A673 (cell line): ENCODE results near the gene NEGR1. TPM values are rescaled to one million over a fixed set of nuclear protein-coding genes. Genes with fewer than 3 reads are reported as not detected.

ENCODE experiments used
- BruUV-seq: library from RNA; stranded (reverse); fragments of 400-500 nt; replicated peaks from 2 replicates; lab custom pipeline; 2021; lab: Mats Ljungman, UMichigan
- CTCF ChIA-PET: fragments of 300-600 bp; sonication (Branson Sonifier 250); formaldehyde crosslinking; loops from one replicate; lab custom pipeline; 2022; ENCODE audit warnings: antibody characterized with exemption; lab: Charles Lee
- POLR2A ChIA-PET: fragments of 300-600 bp; sonication (Branson Sonifier 250); formaldehyde crosslinking; loops from one replicate; lab custom pipeline; 2022; ENCODE audit warnings: antibody characterized with exemption; ENCODE audit not compliant: low non-redundant PET; lab: Charles Lee
- DNase-seq: peaks from one replicate; pipeline ENCODE4 v3.0.0-alpha.2; 2015; ENCODE audit warnings: low spot score
- H3K27ac ChIP-seq: fragments of 200-600 bp; sonication (generic); 2 replicates; pipeline ENCODE4 v1.5.1; 2016; ENCODE audit warnings: mixed run types, low read depth, mild to moderate bottlenecking, mixed read lengths, antibody characterized with exemption, low read length; ENCODE audit not compliant: poor library complexity, severe bottlenecking
- H3K27me3 ChIP-seq: fragments of 200-600 bp; sonication (generic); replicated peaks from 2 replicates; pipeline ENCODE4 v1.6.1; 2017; ENCODE audit warnings: mixed run types, low read depth, mild to moderate bottlenecking, mixed read lengths, antibody characterized with exemption, low read length; ENCODE audit not compliant: insufficient read depth, poor library complexity
- H3K36me3 ChIP-seq: fragments of 200-600 bp; sonication (generic); 2 replicates; pipeline ENCODE4 v1.6.1; 2016; ENCODE audit warnings: mixed run types, mild to moderate bottlenecking, mixed read lengths, antibody characterized with exemption, low read length; ENCODE audit not compliant: insufficient read depth, poor library complexity, severe bottlenecking
- H3K4me1 ChIP-seq: fragments of 200-600 bp; sonication (generic); 2 replicates; pipeline ENCODE4 v1.6.1; 2017; ENCODE audit warnings: mixed run types, mild to moderate bottlenecking, mixed read lengths, antibody characterized with exemption, low read length; ENCODE audit not compliant: insufficient read depth, poor library complexity, severe bottlenecking
- H3K4me3 ChIP-seq: fragments of 200-600 bp; sonication (generic); 2 replicates; pipeline ENCODE4 v1.5.1; 2016; ENCODE audit warnings: low read depth, mixed run types, mild to moderate bottlenecking, mixed read lengths, low read length; ENCODE audit not compliant: poor library complexity, severe bottlenecking
- H3K9me3 ChIP-seq: fragments of 200-600 bp; sonication (generic); 2 replicates; pipeline ENCODE4 v1.6.1; 2016; ENCODE audit warnings: mixed run types, low read depth, mild to moderate bottlenecking, mixed read lengths, antibody characterized with exemption, low read length; ENCODE audit not compliant: poor library complexity, severe bottlenecking
- EZH2 ChIP-seq: fragments of 200-600 bp; sonication (generic); IDR thresholded peaks from 2 replicates; pipeline ENCODE4 v1.6.1; 2017; ENCODE audit warnings: borderline replicate concordance, low read depth, mild to moderate bottlenecking, mixed read lengths, antibody characterized with exemption, low read length; ENCODE audit not compliant: poor library complexity, severe bottlenecking
- intact Hi-C: fragments of 100-400 bp; cut with micrococcal nuclease; formaldehyde crosslinking; loops from one replicate; pipeline ENCODE4 v1.10.0; 2022; ENCODE audit not compliant: unreplicated experiment
- total RNA-seq: library from RNA; stranded (reverse); gene quantifications from 2 replicates; pipeline ENCODE4 v1.2.3, GENCODE V29; 2021
- TF ChIP-seq, protein P1 (sequence below): fragments of 300-800, 200-600 bp; sonication (generic); conservative IDR thresholded peaks from 2 replicates; pipeline ENCODE4 v1.5.1; 2017; ENCODE audit warnings: low read depth, mild to moderate bottlenecking, antibody characterized with exemption, low read length, moderate library complexity, mixed read lengths

NEGR1 gene
- total RNA-seq, 1 experiment from 2014 or later, result 7.6 TPM

DNA sequence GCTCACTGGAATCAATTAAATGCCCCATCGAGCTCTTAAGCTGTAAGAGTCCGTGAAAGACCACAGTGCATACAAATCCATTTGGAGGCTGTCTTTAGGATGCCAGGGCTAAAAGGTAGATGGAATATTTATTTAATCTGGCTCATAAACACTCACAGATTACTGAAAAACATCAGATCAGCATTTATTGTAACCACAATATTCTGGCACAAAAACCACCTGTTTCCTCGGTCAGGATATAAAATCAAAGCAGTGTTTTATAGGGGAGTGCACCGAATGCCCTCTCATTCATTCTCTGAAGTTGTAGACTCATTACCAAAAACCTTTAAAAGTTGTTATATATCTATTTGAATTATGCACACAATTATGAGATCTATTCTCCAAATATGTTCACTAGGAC lies 500.9 kb downstream of the NEGR1 start:
- H3K27ac ChIP-seq, result no peak overlapping the region
- ChIA-PET POLR2A (no interaction called here), CTCF (no interaction called here)
- BruUV-seq, result no TSS peak
- TF ChIP-seq, protein P1, sequence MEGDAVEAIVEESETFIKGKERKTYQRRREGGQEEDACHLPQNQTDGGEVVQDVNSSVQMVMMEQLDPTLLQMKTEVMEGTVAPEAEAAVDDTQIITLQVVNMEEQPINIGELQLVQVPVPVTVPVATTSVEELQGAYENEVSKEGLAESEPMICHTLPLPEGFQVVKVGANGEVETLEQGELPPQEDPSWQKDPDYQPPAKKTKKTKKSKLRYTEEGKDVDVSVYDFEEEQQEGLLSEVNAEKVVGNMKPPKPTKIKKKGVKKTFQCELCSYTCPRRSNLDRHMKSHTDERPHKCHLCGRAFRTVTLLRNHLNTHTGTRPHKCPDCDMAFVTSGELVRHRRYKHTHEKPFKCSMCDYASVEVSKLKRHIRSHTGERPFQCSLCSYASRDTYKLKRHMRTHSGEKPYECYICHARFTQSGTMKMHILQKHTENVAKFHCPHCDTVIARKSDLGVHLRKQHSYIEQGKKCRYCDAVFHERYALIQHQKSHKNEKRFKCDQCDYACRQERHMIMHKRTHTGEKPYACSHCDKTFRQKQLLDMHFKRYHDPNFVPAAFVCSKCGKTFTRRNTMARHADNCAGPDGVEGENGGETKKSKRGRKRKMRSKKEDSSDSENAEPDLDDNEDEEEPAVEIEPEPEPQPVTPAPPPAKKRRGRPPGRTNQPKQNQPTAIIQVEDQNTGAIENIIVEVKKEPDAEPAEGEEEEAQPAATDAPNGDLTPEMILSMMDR, result no peak
- TF ChIP-seq EZH2, result no peak
- intact Hi-C loops, result no loop called here
- H3K4me1 ChIP-seq, result no peaks in the 10 kb centered on the region
- H3K27me3 ChIP-seq, result no peaks in the 10 kb centered on the region
- H3K36me3 ChIP-seq, result no peaks in the 10 kb centered on the region
- DNase-seq, result no peak
- no peak overlapping the region for H3K4me3 ChIP-seq
- no peaks in the 10 kb centered on the region for H3K9me3 ChIP-seq

DNA sequence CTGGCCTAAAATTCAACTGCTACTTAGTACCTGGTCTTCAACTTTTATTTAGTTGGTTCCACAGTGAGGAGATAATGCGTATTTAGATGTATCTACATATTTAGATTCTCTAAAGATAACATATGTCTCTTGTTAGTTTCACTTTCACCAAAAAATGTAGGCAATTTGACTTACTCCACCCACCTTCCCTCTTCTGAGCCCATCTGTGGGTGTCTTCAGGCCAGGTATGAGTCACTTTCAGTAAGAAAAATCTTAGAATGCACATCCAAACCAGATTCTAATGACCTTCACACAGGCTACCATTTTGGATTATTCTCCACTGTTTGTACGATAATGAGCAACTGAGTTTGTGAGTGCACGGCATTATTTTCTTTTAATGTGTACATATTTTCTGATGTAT lies 501.7 kb downstream of the NEGR1 start:
- no peak overlapping the region for H3K4me3 ChIP-seq
- intact Hi-C loops, result no loop called here
- TF ChIP-seq EZH2, result no peak
- TF ChIP-seq, protein P1, result no peak
- no peaks in the 10 kb centered on the region for H3K36me3 ChIP-seq
- CTCF ChIA-PET, result no interaction called here
- POLR2A ChIA-PET, result no interaction called here
- no peaks in the 10 kb centered on the region for H3K9me3 ChIP-seq
- no TSS peak for BruUV-seq
- no peaks in the 10 kb centered on the region for H3K4me1 ChIP-seq
- no peak for DNase-seq
- no peak overlapping the region for H3K27ac ChIP-seq
- no peaks in the 10 kb centered on the region for H3K27me3 ChIP-seq

- Histone ChIP-seq H3K27ac (no peak overlapping the region), H3K27me3 (no peaks in the 10 kb centered on the region), H3K9me3 (no peaks in the 10 kb centered on the region), H3K4me3 (no peak overlapping the region), H3K4me1 (no peaks in the 10 kb centered on the region), H3K36me3 (no peaks in the 10 kb centered on the region)
- no peak for DNase-seq
- CTCF ChIA-PET, result no interaction called here
- TF ChIP-seq EZH2, result no peak
- TF ChIP-seq, protein P1, result no peak
- BruUV-seq, result no TSS peak
- intact Hi-C loops, result no loop called here
- POLR2A ChIA-PET, result no interaction called here
Observed at GRCh38 chr1:71778940-71779339, 503.4 kb downstream of the NEGR1 start.
